ENCODE results near the gene GPR135. TPM values are rescaled to one million over a fixed set of nuclear protein-coding genes. Genes with fewer than 3 reads are reported as not detected.

GPR135 gene
- 3.5 and 3.6 TPM in 2 replicates for total RNA-seq
- long read RNA-seq, partial matches to known transcripts, result 0 of 2 reads
- long read RNA-seq, other reads (novel, unspliced or antisense), result 2 of 2 reads

GRCh38 chr14:59465316-59466135 is at the start of gene GPR135:
GPR135 (minus strand) TSS chr14:59465380; CDS start chr14:59465226, 154 bp downstream.
- H3K4me1 Mint-ChIP-seq (ENCODE audit: unreplicated experiment), result peaks cover 7% of the 10 kb centered on the region
- H3K4me3 Mint-ChIP-seq (ENCODE audit: unreplicated experiment), result peak within 1 kb of the TSS; percentile 80
- no peaks in the 10 kb centered on the region for H3K9me3 Mint-ChIP-seq (ENCODE audit: unreplicated experiment)
- H3K27ac Mint-ChIP-seq (ENCODE audit: unreplicated experiment), result peak within 1 kb of the TSS; percentile 71
- no peak for TF ChIP-seq CTCF (IDR thresholded peaks at IDR 0.05)
- H3K27me3 Mint-ChIP-seq (ENCODE audit: unreplicated experiment), result no peaks in the 10 kb centered on the region
- peaks cover 10% of the 10 kb centered on the region for H3K36me3 Mint-ChIP-seq (ENCODE audit: unreplicated experiment)
- no peak for DNase-seq (ENCODE audit: extremely low spot score, unreplicated experiment)

- Mint-ChIP-seq H3K4me3 (ENCODE audit: unreplicated experiment) (no peak overlapping the region), H3K27ac (ENCODE audit: unreplicated experiment) (no peak overlapping the region), H3K4me1 (ENCODE audit: unreplicated experiment) (no peaks in the 10 kb centered on the region), H3K27me3 (ENCODE audit: unreplicated experiment) (peaks cover 41% of the 10 kb centered on the region), H3K9me3 (ENCODE audit: unreplicated experiment) (no peaks in the 10 kb centered on the region), H3K36me3 (ENCODE audit: unreplicated experiment) (peaks cover 2% of the 10 kb centered on the region)
- no peak for DNase-seq (ENCODE audit: extremely low spot score, unreplicated experiment)
- peak; percentile 52 for TF ChIP-seq CTCF (IDR thresholded peaks at IDR 0.05)
Measured at GRCh38 chr14:59511916-59512575, 46.9 kb upstream of the GPR135 start.

GRCh38 chr14:59510966-59511365 is 45.8 kb upstream of the GPR135 start:
- Mint-ChIP-seq H3K4me1 (ENCODE audit: unreplicated experiment) (no peaks in the 10 kb centered on the region), H3K27ac (ENCODE audit: unreplicated experiment) (no peak overlapping the region), H3K4me3 (ENCODE audit: unreplicated experiment) (no peak overlapping the region), H3K9me3 (ENCODE audit: unreplicated experiment) (no peaks in the 10 kb centered on the region), H3K36me3 (ENCODE audit: unreplicated experiment) (peaks cover 2% of the 10 kb centered on the region), H3K27me3 (ENCODE audit: unreplicated experiment) (peaks cover 34% of the 10 kb centered on the region)
- no peak for DNase-seq (ENCODE audit: extremely low spot score, unreplicated experiment)
- no peak for TF ChIP-seq CTCF (IDR thresholded peaks at IDR 0.05)

GRCh38 chr14:59510001-59510400 is 44.8 kb upstream of the GPR135 start:
- Mint-ChIP-seq H3K36me3 (ENCODE audit: unreplicated experiment) (peaks cover 2% of the 10 kb centered on the region), H3K9me3 (ENCODE audit: unreplicated experiment) (no peaks in the 10 kb centered on the region), H3K27ac (ENCODE audit: unreplicated experiment) (no peak overlapping the region), H3K4me1 (ENCODE audit: unreplicated experiment) (no peaks in the 10 kb centered on the region), H3K4me3 (ENCODE audit: unreplicated experiment) (no peak overlapping the region), H3K27me3 (ENCODE audit: unreplicated experiment) (peaks cover 34% of the 10 kb centered on the region)
- no peak for TF ChIP-seq CTCF (IDR thresholded peaks at IDR 0.05)
- no peak for DNase-seq (ENCODE audit: extremely low spot score, unreplicated experiment)

- Mint-ChIP-seq H3K36me3 (ENCODE audit: unreplicated experiment) (peaks cover 4% of the 10 kb centered on the region), H3K4me1 (ENCODE audit: unreplicated experiment) (no peaks in the 10 kb centered on the region), H3K9me3 (ENCODE audit: unreplicated experiment) (no peaks in the 10 kb centered on the region), H3K4me3 (ENCODE audit: unreplicated experiment) (no peak overlapping the region), H3K27ac (ENCODE audit: unreplicated experiment) (no peak overlapping the region), H3K27me3 (ENCODE audit: unreplicated experiment) (peaks cover 27% of the 10 kb centered on the region)
- no peak for TF ChIP-seq CTCF (IDR thresholded peaks at IDR 0.05)
- no peak for DNase-seq (ENCODE audit: extremely low spot score, unreplicated experiment)
Measured at GRCh38 chr14:59509101-59509500, 43.9 kb upstream of the GPR135 start.
